Left ventricle myocardium inferior (tissue), 1 donor: ENCODE data around the gene SLC7A8. TPM values are rescaled to one million over a fixed set of nuclear protein-coding genes. Genes with fewer than 3 reads are reported as not detected.

ENCODE experiments used
- DNase-seq: peaks from one replicate; pipeline ENCODE4 v3.0.0-alpha.2; 2020
- H3K27ac ChIP-seq: fragments of 200-600 bp; replicated peaks from 2 replicates; pipeline ENCODE4 v1.8.0; 2021
- H3K27me3 ChIP-seq: fragments of 200-600 bp; 2 replicates; pipeline ENCODE4 v1.8.0; 2021; ENCODE audit warnings: low read depth
- H3K36me3 ChIP-seq: fragments of 200-600 bp; 2 replicates; pipeline ENCODE4 v1.8.0; 2021
- H3K4me1 ChIP-seq: fragments of 200-600 bp; 2 replicates; pipeline ENCODE4 v1.8.0; 2021
- H3K4me3 ChIP-seq: fragments of 200-600 bp; 2 replicates; pipeline ENCODE4 v1.8.0; 2021; ENCODE audit warnings: mild to moderate bottlenecking, moderate library complexity
- H3K9me3 ChIP-seq: fragments of 200-600 bp; replicated peaks from 2 replicates; pipeline ENCODE4 v1.8.0; 2021
- intact Hi-C: fragments of 100-400 bp; cut with micrococcal nuclease; formaldehyde crosslinking; loops from one replicate; pipeline ENCODE4 v1.11.0; 2022
- total RNA-seq: library from RNA; stranded (reverse); fragmentation: NEBNext Ultra II Directional; extraction: Animal tissue kit (Norgen Biotek cat#: 25700); gene quantifications from one replicate; pipeline ENCODE4 v1.2.1, GENCODE V29; 2021
- TF ChIP-seq, protein P1 (sequence below): fragments of 200-600 bp; IDR thresholded peaks from 2 replicates; pipeline ENCODE4 v1.8.0; 2021; ENCODE audit warnings: antibody characterized with exemption, mild to moderate bottlenecking, borderline replicate concordance
- donor health status: DM: no; HTN: yes; CAD: no; lungs with severe emphysema.

SLC7A8 gene
- total RNA-seq, 1 donor from 2014 or later, result 10.6 TPM

DNA sequence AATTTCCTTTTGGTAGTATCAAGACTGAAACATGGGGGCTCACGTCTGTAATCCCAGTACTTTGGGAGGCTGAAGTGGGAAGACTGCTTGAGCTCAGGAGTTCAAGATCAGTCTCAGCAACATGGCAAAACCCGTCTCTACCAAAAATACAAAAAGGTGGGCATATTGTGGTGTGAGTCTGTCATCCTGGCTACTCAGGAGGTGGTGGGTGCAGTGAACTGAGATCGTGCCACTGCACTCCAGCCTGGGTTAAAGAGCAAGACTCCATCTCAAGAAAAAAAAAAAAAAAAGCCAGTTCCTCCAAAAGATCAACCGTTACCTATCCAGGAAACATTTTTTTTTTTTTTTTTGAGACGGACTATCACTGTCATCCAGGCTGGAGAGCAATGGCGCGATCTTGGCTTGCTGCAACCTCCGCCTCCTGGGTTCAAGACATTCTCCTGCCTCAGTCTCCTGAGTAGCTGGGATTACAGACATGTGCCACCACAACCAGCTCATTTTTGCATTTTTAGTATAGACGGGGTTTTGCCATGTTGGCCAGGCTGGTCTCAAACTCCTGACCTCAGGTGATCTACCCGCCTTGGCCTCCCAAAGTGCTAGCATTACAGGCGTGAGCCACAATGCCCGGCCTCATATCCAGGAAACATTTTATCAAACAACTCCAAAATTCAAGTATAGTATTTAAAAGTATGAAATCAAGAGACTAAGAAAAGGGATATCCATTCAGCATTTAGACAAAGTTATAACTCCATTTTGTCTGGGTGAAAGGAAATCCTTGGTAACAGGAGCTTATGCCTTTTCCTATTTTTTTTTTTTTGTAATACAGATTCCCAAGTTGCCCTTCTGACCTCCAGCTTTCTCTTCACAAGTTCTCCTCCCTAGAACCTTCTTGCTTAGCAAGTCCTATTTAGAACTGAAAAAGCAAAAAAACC, 91.9 kb downstream of the SLC7A8 start:
- no peak overlapping the region for H3K27ac ChIP-seq
- DNase-seq, result no peak
- peaks cover 73% of the 10 kb centered on the region for H3K4me1 ChIP-seq
- intact Hi-C loops, result no loop called here
- H3K27me3 ChIP-seq, result no peaks in the 10 kb centered on the region
- H3K4me3 ChIP-seq, result no peak overlapping the region
- TF ChIP-seq, protein P1, sequence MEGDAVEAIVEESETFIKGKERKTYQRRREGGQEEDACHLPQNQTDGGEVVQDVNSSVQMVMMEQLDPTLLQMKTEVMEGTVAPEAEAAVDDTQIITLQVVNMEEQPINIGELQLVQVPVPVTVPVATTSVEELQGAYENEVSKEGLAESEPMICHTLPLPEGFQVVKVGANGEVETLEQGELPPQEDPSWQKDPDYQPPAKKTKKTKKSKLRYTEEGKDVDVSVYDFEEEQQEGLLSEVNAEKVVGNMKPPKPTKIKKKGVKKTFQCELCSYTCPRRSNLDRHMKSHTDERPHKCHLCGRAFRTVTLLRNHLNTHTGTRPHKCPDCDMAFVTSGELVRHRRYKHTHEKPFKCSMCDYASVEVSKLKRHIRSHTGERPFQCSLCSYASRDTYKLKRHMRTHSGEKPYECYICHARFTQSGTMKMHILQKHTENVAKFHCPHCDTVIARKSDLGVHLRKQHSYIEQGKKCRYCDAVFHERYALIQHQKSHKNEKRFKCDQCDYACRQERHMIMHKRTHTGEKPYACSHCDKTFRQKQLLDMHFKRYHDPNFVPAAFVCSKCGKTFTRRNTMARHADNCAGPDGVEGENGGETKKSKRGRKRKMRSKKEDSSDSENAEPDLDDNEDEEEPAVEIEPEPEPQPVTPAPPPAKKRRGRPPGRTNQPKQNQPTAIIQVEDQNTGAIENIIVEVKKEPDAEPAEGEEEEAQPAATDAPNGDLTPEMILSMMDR, result no peak
- H3K36me3 ChIP-seq, result peaks cover 68% of the 10 kb centered on the region
- H3K9me3 ChIP-seq, result no peaks in the 10 kb centered on the region

DNA sequence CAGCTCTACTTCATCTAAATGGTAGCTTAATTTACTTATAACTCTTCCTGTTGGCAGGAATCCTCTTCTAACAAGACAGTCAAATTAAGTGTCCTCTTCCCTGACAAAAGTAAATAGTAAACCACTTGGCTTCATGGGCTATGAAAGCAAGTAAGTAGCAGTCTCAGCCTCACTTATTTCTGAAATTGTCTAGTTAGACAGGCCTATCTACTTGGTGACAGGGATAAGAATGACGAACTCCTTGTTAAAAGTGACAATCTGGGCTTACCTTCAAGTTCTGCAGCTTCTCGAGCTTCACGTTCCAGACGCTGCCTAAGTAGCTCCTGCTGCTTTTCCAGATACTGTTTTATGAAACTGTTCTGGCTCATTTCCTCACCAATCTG, 93.2 kb downstream of the SLC7A8 start:
- H3K4me3 ChIP-seq, result no peak overlapping the region
- peaks cover 69% of the 10 kb centered on the region for H3K4me1 ChIP-seq
- H3K36me3 ChIP-seq, result peaks cover 81% of the 10 kb centered on the region
- intact Hi-C loops, result no loop called here
- no peaks in the 10 kb centered on the region for H3K27me3 ChIP-seq
- no peaks in the 10 kb centered on the region for H3K9me3 ChIP-seq
- H3K27ac ChIP-seq, result no peak overlapping the region
- DNase-seq, result no peak
- TF ChIP-seq, protein P1, result no peak

DNA sequence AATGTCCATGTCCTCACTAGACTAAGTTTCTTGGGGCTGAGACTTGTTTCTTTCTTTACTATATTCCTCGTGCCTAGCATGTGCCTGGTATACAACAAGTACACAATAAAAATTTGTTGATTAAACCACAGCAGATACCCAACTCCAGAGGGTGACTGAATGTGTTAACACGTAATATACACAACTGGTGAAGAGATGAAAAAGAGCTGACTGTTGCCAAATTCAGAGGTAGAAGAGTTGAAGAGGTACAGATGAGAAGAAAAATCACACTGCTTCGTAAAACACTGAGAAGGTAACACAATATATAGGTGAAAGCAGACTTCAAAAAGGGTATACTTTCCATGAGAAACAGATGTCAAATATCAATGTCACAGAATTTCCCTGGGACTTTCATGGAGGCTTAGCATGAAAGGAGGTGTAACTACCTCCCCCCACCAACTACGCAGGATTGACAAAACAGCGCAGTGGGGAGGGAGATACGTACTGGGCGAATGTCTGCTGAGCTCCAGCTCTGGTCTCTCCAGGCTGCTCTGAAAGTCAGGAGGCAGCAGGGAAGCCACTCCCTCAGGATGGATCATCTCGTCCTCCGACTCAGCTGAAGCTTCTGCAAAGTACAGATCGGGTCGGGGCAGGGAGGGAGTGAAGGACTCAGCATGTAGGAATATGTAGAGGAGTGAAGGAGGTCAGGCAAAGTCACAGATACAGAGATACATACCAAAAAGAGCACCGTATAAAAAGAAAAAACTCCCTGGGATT, 93.8 kb downstream of the SLC7A8 start:
- no peak for DNase-seq
- H3K4me3 ChIP-seq, result no peak overlapping the region
- peaks cover 87% of the 10 kb centered on the region for H3K36me3 ChIP-seq
- H3K9me3 ChIP-seq, result no peaks in the 10 kb centered on the region
- TF ChIP-seq, protein P1, result no peak
- no peak overlapping the region for H3K27ac ChIP-seq
- intact Hi-C loops, result no loop called here
- no peaks in the 10 kb centered on the region for H3K27me3 ChIP-seq
- peaks cover 67% of the 10 kb centered on the region for H3K4me1 ChIP-seq

DNA sequence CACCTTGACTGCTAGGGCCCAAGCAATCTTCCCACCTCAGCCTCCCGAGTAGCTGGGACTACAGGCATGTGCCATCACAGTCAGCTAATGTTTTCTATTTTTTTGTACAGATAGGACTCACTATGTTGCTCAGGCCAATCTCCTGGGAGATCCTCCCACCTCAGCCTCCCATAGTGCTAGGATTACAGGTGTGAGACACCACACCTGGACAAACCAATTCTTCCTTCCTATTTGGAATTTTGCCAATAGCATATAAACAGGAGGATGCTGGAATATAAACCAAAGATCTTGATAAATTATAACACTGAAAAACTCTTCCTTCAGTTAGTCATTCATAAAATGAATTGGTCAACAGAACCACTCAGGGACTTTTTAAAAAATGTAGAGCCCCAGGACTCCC, 96.9 kb downstream of the SLC7A8 start:
- no peak overlapping the region for H3K27ac ChIP-seq
- TF ChIP-seq, protein P1, result no peak
- peaks cover 38% of the 10 kb centered on the region for H3K4me1 ChIP-seq
- H3K4me3 ChIP-seq, result no peak overlapping the region
- DNase-seq, result no peak
- no peaks in the 10 kb centered on the region for H3K9me3 ChIP-seq
- no peaks in the 10 kb centered on the region for H3K27me3 ChIP-seq
- H3K36me3 ChIP-seq, result peaks cover 98% of the 10 kb centered on the region
- intact Hi-C loops, result no loop called here

DNA sequence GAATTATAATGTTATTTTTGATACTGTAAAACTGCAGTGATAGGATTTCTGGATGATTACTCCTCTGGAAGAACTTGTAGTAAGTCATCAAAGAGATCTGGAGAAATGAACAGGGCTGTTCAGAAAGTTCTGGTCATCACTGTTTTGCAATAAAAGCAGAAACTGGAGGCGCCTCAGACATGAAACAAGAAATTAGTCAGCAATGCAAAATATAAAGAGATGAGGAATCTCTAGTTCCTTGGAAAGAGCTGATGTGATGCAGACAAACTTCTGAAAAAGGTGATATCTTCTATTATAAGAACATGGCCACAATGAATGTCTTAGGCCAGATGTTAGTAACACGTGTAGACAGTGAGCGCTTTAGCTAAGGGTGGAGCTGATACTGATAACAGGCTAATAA, 98.0 kb downstream of the SLC7A8 start:
- no peaks in the 10 kb centered on the region for H3K27me3 ChIP-seq
- peaks cover 98% of the 10 kb centered on the region for H3K36me3 ChIP-seq
- DNase-seq, result no peak
- no peak overlapping the region for H3K4me3 ChIP-seq
- H3K9me3 ChIP-seq, result no peaks in the 10 kb centered on the region
- H3K4me1 ChIP-seq, result peaks cover 31% of the 10 kb centered on the region
- no peak overlapping the region for H3K27ac ChIP-seq
- intact Hi-C loops, result no loop called here
- TF ChIP-seq, protein P1, result no peak
